Liver (tissue), 9 donors: Measurements from ENCODE around the gene RBM42. TPM values are rescaled to one million over a fixed set of nuclear protein-coding genes. Genes with fewer than 3 reads are reported as not detected.

Experiments
- DNase-seq: peaks from one replicate; pipeline ENCODE4 v3.0.0-alpha.2; 2017; ENCODE audit warnings: low spot score
- H3K27ac ChIP-seq, 2 donors: one replicate each; pipeline ENCODE4 v1.7.0; 2013; ENCODE audit warnings: inconsistent platforms in 2 of 2, low read length in 2 of 2, control low read depth in 1 of 2, low read depth in 1 of 2, mild to moderate bottlenecking in 1 of 2
- H3K27me3 ChIP-seq, 4 donors: one replicate each; pipeline versions ENCODE4 v1.6.1 to v1.7.0; 2013; ENCODE audit warnings: low read length in 3 of 4, inconsistent platforms in 1 of 4, mild to moderate bottlenecking in 1 of 4, moderate library complexity in 1 of 4; ENCODE audit not compliant: control insufficient read depth in 4 of 4, insufficient read depth in 4 of 4
- H3K36me3 ChIP-seq, 4 donors: one replicate each; pipeline versions ENCODE4 v1.6.1 to v1.7.0; 2013; ENCODE audit warnings: low read length in 3 of 4, mild to moderate bottlenecking in 3 of 4, low read depth in 1 of 4, moderate library complexity in 1 of 4; ENCODE audit not compliant: control insufficient read depth in 4 of 4, insufficient read depth in 3 of 4
- H3K4me1 ChIP-seq, 4 donors: one replicate each; pipeline versions ENCODE4 v1.6.1 to v1.7.0; 2013; ENCODE audit warnings: low read length in 3 of 4, mild to moderate bottlenecking in 3 of 4, moderate library complexity in 1 of 4; ENCODE audit not compliant: control insufficient read depth in 4 of 4, insufficient read depth in 4 of 4
- H3K4me3 ChIP-seq, 3 donors: one replicate each; pipeline versions ENCODE4 v1.6.1 to v1.7.0; 2013; ENCODE audit warnings: low read length in 3 of 3, control low read depth in 1 of 3, low read depth in 1 of 3, mild to moderate bottlenecking in 1 of 3
- H3K9ac ChIP-seq, 2 donors: one replicate each; pipeline ENCODE4 v1.7.0; 2013; ENCODE audit warnings: low read length in 2 of 2, mild to moderate bottlenecking in 2 of 2, moderate library complexity in 2 of 2, control low read depth in 1 of 2, low read depth in 1 of 2
- H3K9me3 ChIP-seq, 4 donors: one replicate each; pipeline versions ENCODE4 v1.6.1 to v1.7.0; 2013; ENCODE audit warnings: low read length in 3 of 4; ENCODE audit not compliant: control insufficient read depth in 4 of 4
- ATF3 ChIP-seq: IDR thresholded peaks from 2 replicates; pipeline ENCODE4 v1.6.1; 2016; ENCODE audit warnings: antibody characterized with exemption
- EGR1 ChIP-seq, 2 donors: IDR thresholded peaks; 2 replicates each; pipeline ENCODE4 v1.6.1; 2016 to 2018; ENCODE audit warnings: antibody characterized with exemption in 2 of 2, low read depth in 2 of 2
- FOXA1 ChIP-seq: IDR thresholded peaks from 2 replicates; pipeline ENCODE4 v1.6.1; 2016; ENCODE audit warnings: antibody characterized with exemption
- FOXA2 ChIP-seq: IDR thresholded peaks from 2 replicates; pipeline ENCODE4 v1.6.1; 2016; ENCODE audit warnings: antibody characterized with exemption
- GABPA ChIP-seq, 2 donors: IDR thresholded peaks in 1 of 2; conservative IDR thresholded peaks in 1 of 2; 2 replicates each; pipeline ENCODE4 v1.6.1; 2016; ENCODE audit warnings: antibody characterized with exemption in 2 of 2, mild to moderate bottlenecking in 1 of 2, moderate library complexity in 1 of 2
- HNF4A ChIP-seq, 2 donors: conservative IDR thresholded peaks; 2 replicates each; pipeline ENCODE4 v1.6.1; 2016; ENCODE audit warnings: antibody characterized with exemption in 2 of 2, mild to moderate bottlenecking in 2 of 2
- HNF4G ChIP-seq: IDR thresholded peaks from 2 replicates; pipeline ENCODE4 v1.6.1; 2016; ENCODE audit warnings: antibody characterized with exemption
- JUND ChIP-seq, 2 donors: IDR thresholded peaks; 2 replicates each; pipeline ENCODE4 v1.6.1; 2016; ENCODE audit warnings: antibody characterized with exemption in 2 of 2
- NR2F2 ChIP-seq: IDR thresholded peaks from 2 replicates; pipeline ENCODE4 v1.6.1; 2016; ENCODE audit warnings: antibody characterized with exemption
- RAD21 ChIP-seq, 2 donors: IDR thresholded peaks; 2 replicates each; pipeline ENCODE4 v1.6.1; 2016; ENCODE audit warnings: antibody characterized with exemption in 2 of 2, mild to moderate bottlenecking in 2 of 2
- RXRA ChIP-seq, 2 donors: IDR thresholded peaks; 2 replicates each; pipeline ENCODE4 v1.6.1; 2017 to 2018; ENCODE audit warnings: antibody characterized with exemption in 2 of 2, mild to moderate bottlenecking in 1 of 2
- SP1 ChIP-seq: IDR thresholded peaks from 2 replicates; pipeline ENCODE4 v1.6.1; 2018; ENCODE audit warnings: antibody characterized with exemption, mild to moderate bottlenecking
- TAF1 ChIP-seq: conservative IDR thresholded peaks from 2 replicates; pipeline ENCODE4 v1.6.1; 2016; ENCODE audit warnings: antibody characterized with exemption, mild to moderate bottlenecking
- YY1 ChIP-seq: IDR thresholded peaks from 2 replicates; pipeline ENCODE4 v1.6.1; 2016; ENCODE audit warnings: antibody characterized with exemption, mild to moderate bottlenecking
- WGBS: extraction: QIAGEN DNeasy Blood & Tissue Kit; methylation state at CpG from one replicate; pipeline ENCODE4 v1.1.7; 2013; 5-methylcytosine and 5-hydroxymethylcytosine counted together
- polyA plus RNA-seq, 2 donors: library from polyadenylated mRNA; stranded (reverse) in 1 of 2; unstranded in 1 of 2; fragments of 200-250 nt in 1 of 2; fragments of >200 nt in 1 of 2; fragmentation: Nextera tagmentation in 1 of 2; extraction: Ambion mirVana in 1 of 2; gene quantifications; one replicate each; pipeline versions ENCODE4 v1.2.1 to v1.2.3, GENCODE V29; 2013 to 2015
- total RNA-seq, 2 donors: library from RNA; depleted of rRNA; stranded (reverse); fragments of >200 nt; gene quantifications; one replicate each; pipeline ENCODE4 v1.2.3, GENCODE V29; 2014
- TF ChIP-seq, protein P1 (sequence below): IDR thresholded peaks from 2 replicates; pipeline ENCODE4 v1.6.1; 2016; ENCODE audit warnings: antibody characterized with exemption
- TF ChIP-seq, protein P2 (sequence below): fragments of 150-350 bp; IDR thresholded peaks from 2 replicates; pipeline ENCODE4 v1.5.1; 2017; ENCODE audit warnings: improper control_type of control experiment, low read depth, low read length; ENCODE audit not compliant: missing input control
- TF ChIP-seq, protein P3 (sequence below): IDR thresholded peaks from 2 replicates; pipeline ENCODE4 v1.6.1; 2016; ENCODE audit warnings: antibody characterized with exemption, mild to moderate bottlenecking
- TF ChIP-seq, protein P4 (sequence below): IDR thresholded peaks from 2 replicates; pipeline ENCODE4 v1.6.1; 2016; ENCODE audit warnings: antibody characterized with exemption
- donor health status: healthy.
- donor health status: healthy.
- donor health status: healthy.
- donor health status: healthy.
- donor health status: healthy.

The RBM42 gene
- total and polyA plus RNA-seq, 4 donors = 17.8 to 34.7 (median 20.1) TPM

DNA sequence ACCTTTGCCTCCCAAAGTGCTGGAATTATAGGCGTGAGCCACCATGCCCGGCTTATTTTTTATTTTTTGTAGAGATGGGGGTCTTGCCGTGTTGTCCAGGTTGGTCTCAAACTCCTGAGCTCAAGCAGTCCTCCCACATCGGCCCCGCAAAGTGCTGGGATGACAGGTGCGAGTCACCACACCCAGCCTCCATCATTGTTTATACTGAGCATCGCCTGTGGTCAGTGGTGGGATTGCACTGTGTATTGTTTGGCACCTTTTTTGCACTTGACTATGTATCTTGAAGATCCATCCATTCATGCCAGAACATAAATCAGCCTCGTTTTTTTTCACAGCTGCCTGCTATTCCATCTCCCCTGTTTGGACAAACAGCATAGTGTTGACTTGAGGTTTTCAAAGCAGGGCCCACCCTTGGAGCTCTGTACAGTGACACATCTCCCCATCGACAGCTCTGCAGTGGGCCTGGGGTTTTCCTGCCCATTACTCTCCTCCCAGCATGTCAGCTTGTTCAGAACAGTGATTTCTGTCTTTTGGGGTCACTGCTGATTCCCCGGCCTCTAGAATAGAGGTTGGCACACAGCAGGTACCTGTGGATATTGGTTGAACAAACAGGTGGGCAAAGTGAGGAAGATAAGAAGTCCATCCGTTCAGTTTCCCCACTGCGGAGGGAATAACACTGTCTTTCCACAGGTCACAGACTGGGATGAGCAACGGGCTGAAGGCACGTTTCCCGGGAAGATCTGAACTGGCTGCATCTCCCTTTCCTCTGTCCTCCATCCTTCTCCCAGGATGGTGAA, 29.3 kb downstream of the RBM42 start:
- H3K4me1 ChIP-seq = peaks cover 8 to 13% (median 12%) of the 10 kb centered on the region in 4 donors
- no peak overlapping the region for H3K4me3 ChIP-seq
- H3K27ac ChIP-seq = no peak overlapping the region
- WGBS = 92% methylated on average over 15 of the region's 15 CpGs
- H3K27me3 ChIP-seq = no peaks in the 10 kb centered on the region
- no peak for DNase-seq
- no peaks in the 10 kb centered on the region for H3K9me3 ChIP-seq
- TF ChIP-seq, protein P1, sequence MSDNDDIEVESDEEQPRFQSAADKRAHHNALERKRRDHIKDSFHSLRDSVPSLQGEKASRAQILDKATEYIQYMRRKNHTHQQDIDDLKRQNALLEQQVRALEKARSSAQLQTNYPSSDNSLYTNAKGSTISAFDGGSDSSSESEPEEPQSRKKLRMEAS = no peak
- TF ChIP-seq, protein P2, sequence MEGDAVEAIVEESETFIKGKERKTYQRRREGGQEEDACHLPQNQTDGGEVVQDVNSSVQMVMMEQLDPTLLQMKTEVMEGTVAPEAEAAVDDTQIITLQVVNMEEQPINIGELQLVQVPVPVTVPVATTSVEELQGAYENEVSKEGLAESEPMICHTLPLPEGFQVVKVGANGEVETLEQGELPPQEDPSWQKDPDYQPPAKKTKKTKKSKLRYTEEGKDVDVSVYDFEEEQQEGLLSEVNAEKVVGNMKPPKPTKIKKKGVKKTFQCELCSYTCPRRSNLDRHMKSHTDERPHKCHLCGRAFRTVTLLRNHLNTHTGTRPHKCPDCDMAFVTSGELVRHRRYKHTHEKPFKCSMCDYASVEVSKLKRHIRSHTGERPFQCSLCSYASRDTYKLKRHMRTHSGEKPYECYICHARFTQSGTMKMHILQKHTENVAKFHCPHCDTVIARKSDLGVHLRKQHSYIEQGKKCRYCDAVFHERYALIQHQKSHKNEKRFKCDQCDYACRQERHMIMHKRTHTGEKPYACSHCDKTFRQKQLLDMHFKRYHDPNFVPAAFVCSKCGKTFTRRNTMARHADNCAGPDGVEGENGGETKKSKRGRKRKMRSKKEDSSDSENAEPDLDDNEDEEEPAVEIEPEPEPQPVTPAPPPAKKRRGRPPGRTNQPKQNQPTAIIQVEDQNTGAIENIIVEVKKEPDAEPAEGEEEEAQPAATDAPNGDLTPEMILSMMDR = no peak
- TF ChIP-seq HNF4G = no peak
- TF ChIP-seq FOXA2 = no peak
- TF ChIP-seq HNF4A (conservative IDR thresholded peaks at IDR 0.05) = no peak
- TF ChIP-seq GABPA (IDR thresholded peaks at IDR 0.05 in 1 of 2, conservative IDR thresholded peaks at IDR 0.05 in 1 of 2) = no peak
- no peak for TF ChIP-seq FOXA1
- TF ChIP-seq, protein P3, sequence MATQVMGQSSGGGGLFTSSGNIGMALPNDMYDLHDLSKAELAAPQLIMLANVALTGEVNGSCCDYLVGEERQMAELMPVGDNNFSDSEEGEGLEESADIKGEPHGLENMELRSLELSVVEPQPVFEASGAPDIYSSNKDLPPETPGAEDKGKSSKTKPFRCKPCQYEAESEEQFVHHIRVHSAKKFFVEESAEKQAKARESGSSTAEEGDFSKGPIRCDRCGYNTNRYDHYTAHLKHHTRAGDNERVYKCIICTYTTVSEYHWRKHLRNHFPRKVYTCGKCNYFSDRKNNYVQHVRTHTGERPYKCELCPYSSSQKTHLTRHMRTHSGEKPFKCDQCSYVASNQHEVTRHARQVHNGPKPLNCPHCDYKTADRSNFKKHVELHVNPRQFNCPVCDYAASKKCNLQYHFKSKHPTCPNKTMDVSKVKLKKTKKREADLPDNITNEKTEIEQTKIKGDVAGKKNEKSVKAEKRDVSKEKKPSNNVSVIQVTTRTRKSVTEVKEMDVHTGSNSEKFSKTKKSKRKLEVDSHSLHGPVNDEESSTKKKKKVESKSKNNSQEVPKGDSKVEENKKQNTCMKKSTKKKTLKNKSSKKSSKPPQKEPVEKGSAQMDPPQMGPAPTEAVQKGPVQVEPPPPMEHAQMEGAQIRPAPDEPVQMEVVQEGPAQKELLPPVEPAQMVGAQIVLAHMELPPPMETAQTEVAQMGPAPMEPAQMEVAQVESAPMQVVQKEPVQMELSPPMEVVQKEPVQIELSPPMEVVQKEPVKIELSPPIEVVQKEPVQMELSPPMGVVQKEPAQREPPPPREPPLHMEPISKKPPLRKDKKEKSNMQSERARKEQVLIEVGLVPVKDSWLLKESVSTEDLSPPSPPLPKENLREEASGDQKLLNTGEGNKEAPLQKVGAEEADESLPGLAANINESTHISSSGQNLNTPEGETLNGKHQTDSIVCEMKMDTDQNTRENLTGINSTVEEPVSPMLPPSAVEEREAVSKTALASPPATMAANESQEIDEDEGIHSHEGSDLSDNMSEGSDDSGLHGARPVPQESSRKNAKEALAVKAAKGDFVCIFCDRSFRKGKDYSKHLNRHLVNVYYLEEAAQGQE = no peak
- no peak for TF ChIP-seq EGR1 (IDR thresholded peaks at IDR 0.05; ENCODE audit: low read depth in 2 of 2)
- TF ChIP-seq, protein P4, sequence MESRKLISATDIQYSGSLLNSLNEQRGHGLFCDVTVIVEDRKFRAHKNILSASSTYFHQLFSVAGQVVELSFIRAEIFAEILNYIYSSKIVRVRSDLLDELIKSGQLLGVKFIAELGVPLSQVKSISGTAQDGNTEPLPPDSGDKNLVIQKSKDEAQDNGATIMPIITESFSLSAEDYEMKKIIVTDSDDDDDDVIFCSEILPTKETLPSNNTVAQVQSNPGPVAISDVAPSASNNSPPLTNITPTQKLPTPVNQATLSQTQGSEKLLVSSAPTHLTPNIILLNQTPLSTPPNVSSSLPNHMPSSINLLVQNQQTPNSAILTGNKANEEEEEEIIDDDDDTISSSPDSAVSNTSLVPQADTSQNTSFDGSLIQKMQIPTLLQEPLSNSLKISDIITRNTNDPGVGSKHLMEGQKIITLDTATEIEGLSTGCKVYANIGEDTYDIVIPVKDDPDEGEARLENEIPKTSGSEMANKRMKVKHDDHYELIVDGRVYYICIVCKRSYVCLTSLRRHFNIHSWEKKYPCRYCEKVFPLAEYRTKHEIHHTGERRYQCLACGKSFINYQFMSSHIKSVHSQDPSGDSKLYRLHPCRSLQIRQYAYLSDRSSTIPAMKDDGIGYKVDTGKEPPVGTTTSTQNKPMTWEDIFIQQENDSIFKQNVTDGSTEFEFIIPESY = no peak
- no peak for TF ChIP-seq RXRA (IDR thresholded peaks at IDR 0.05)
- no peak for TF ChIP-seq JUND (IDR thresholded peaks at IDR 0.05)
- TF ChIP-seq YY1 = no peak
- no peak for TF ChIP-seq TAF1
- TF ChIP-seq NR2F2 = no peak
- no peak for TF ChIP-seq ATF3
- TF ChIP-seq RAD21 (IDR thresholded peaks at IDR 0.05) = no peak
- TF ChIP-seq SP1 = no peak
- peaks cover 18 to 51% (median 29%) of the 10 kb centered on the region in 4 donors for H3K36me3 ChIP-seq
- H3K9ac ChIP-seq = no peak overlapping the region
